NCI-H2196 treated with DMSO at 0.1 percent for 48 hours (cell line): ENCODE data around the gene MAPKAPK2.

Source experiments
- DNase-seq: peaks from one replicate; lab custom pipeline; 2025; ENCODE audit not compliant: unreplicated experiment; lab: John Stamatoyannopoulos, UW

The MAPKAPK2 gene

DNA sequence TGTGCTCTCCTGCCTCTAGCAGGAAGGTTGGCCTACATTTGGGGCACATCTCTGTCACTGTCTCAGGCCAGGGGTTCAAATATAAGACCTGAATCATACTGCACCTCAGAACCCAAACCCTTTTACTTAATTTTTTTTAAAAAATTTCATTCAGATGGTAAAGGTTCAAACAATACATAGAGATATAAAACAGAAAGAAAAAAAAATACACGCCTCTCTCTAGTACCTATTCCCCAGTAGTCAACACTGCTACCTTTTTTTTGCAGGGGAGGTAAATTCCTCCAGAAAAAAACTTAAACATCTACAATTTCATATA is 32.9 kb downstream of the MAPKAPK2 start:
- DNase-seq = no peak

DNA sequence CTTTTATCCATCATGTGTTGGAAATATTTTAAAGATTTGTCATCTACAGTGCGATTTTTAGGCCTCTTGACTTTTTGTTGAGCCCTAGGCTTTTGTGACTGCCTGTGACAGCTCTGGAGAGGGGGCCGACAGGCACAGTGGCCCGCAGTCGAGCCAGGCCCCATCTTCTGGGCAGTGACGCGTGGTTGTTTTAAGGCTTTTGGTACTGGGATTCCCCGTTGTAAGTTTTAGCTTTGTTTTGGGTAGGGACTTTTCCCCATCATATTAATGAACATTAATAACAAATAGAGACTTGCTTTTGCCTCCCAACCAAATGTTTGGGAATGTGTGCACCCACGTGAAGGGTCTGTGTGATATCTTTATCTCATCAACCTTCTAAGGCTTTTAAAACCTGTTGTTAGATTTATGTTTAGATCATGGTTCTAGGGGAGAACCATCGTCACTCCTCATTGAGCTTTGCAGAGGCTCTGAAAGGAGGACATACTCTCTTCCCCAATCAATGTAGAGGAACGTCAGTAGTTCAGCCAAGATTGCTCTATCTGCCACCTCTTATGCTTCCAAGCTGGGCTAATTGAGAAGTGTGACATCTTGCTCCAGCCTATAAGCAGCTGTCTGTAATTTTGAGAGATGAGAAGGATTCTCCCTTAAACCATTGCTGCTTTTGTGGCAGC is 34.6 kb downstream of the MAPKAPK2 start:
- no peak for DNase-seq

DNA sequence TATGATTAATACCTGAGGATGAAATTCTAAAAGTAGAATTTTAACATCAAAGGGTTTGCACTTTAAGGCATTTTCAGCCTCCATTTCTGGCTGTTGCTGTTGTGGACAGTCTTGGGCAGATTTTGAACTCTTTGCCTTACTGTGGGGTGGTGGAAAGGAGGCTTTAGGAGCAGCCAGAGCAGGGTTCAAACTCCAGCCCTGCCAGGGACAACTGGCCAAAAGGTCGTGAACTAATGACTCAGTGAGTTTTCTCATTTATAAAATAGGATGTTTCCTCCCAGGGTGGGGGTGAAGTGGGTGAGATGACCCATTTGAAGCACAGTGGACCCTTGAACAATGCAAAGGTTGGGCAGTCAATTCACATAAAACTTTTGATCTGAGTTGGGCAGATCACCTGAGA is 36.7 kb downstream of the MAPKAPK2 start:
- DNase-seq = no peak

- DNase-seq = no peak
Observed at GRCh38 chr1:206722751-206723461, 38.2 kb downstream of the MAPKAPK2 start.

- no peak for DNase-seq
Observed at GRCh38 chr1:206723462-206723804, 38.7 kb downstream of the MAPKAPK2 start.

DNA sequence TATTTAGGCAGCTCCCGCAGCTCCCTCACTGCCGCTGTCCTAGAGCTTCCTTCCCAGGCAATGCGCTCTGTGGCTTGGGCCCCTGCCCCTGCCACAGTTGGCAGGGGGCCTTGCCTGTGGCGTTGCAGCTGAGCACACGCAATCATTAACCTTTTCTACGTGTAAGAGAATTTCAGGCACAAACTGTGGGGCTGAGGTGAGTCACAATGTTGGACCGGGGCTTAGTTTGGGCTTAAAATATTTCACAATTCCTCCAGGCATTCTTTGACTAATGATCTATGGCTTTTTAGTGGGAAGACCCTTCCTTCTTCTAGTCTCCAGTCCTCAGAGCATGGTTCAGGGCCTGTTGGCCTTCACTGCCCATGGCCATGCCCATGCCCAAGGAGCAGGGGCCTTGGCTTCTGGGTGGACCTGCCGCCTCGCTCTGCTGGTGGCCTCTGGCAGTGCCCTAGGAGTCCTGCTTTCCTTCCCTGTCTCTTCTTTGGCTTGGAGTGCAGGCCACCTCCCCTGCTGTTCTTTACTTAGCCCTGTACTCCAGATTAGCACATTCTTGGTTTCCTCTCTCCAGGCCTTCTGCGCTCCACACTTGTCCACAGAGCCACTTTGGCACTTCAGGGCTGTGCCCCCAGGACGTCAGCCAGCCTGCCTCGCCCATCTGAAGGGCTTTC is 39.2 kb downstream of the MAPKAPK2 start:
- no peak for DNase-seq

GRCh38 chr1:206725109-206725963 is 40.6 kb downstream of the MAPKAPK2 start:
- DNase-seq = no peak

GRCh38 chr1:206727981-206728696 is 43.4 kb downstream of the MAPKAPK2 start:
- no peak for DNase-seq

GRCh38 chr1:206728697-206728987 is 43.9 kb downstream of the MAPKAPK2 start:
- no peak for DNase-seq

DNA sequence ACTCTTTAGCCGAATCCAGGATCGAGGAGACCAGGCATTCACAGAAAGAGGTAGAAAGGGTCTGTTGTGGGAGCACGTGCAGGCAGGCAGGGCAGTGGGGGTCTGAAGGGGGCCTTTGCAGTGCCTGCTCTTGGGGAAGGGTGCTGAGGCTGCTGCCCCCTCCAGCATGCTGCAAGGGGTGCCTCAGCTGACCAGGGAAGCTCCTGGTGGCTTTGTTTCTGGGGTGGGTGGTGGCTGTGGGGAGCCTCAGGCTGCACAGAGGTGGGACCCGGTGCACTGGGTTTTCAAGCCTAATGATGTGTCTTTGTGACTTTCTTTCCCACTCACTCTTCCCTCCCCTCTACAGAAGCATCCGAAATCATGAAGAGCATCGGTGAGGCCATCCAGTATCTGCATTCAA is 44.3 kb downstream of the MAPKAPK2 start:
- no peak for DNase-seq

DNA sequence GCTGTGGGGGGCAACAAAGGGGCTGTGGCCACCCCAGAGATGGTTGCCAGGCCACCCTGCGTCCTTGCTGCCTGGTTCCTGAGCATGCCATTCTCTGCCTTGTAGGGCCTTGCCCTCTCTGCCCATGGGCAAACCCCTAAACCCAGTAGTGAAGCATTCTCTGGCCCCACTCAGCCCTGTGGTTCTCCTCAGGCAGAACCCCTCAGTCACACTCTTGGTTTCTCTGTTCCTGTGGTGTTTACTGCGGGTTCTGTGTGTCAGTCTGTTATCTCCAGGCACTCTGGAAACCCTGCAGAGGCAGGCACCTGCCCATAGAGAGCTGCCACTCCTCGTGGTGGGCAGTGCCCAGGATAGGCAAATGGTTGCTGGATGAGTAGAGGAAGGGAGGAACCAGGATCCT is 44.8 kb downstream of the MAPKAPK2 start:
- no peak for DNase-seq

GRCh38 chr1:206732508-206732907 is 47.8 kb downstream of the MAPKAPK2 start:
- DNase-seq = no peak

GRCh38 chr1:206732992-206733391 is 48.3 kb downstream of the MAPKAPK2 start:
- no peak for DNase-seq

DNA sequence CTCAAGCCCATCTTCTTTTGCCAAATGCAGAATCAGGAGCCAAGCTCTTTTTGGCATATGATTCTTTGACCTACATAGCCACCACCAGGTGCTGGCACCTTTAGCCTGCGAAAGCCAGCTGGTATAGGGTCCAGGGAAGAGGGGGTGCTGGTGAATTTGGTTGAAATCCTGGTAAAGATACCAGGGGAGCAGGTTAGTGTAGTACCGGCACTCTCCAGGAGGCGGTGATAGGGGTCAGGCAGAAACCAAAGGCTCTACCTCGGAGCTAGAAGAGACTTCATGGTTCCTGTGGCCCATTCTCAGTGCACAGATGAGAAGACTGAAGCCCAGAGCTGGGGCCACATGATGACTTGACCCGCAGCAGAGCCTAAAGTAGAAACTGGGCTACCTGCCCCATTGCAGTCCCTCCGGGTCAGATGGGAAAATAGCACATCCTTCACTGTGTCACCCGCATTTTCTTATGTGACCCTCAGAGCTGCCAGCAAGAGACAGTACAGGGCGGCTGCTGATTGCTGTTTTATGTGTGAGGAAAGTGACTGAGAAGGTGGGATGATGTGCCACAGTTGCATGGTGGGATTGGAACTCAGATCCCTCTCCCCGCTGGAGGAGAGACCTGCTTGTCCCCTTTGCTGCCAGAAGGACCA is 49.9 kb downstream of the MAPKAPK2 start:
- no peak for DNase-seq

DNA sequence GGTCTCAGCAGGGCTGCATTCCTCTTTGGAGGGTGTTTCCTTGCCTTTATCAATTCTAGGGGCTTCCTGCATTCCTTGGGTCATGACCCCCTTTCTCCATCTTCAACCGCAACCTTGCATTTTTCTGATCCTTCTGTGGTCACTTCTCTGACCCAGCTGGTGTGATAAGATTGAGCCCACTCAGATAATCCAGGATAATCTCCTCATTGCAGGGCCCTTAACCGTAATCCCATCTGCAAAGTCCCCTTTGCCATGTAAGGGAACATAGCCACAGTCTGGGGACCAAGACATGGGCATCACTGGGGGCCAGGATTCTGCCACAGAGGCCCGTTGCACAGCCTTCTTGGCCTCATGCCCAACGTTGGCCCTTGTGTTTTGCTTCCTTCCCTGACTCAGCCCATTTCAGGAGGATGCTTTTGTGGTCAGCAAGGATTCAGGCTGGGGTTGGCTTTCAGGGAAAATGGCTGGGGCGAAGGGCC is 50.9 kb downstream of the MAPKAPK2 start:
- no peak for DNase-seq

DNA sequence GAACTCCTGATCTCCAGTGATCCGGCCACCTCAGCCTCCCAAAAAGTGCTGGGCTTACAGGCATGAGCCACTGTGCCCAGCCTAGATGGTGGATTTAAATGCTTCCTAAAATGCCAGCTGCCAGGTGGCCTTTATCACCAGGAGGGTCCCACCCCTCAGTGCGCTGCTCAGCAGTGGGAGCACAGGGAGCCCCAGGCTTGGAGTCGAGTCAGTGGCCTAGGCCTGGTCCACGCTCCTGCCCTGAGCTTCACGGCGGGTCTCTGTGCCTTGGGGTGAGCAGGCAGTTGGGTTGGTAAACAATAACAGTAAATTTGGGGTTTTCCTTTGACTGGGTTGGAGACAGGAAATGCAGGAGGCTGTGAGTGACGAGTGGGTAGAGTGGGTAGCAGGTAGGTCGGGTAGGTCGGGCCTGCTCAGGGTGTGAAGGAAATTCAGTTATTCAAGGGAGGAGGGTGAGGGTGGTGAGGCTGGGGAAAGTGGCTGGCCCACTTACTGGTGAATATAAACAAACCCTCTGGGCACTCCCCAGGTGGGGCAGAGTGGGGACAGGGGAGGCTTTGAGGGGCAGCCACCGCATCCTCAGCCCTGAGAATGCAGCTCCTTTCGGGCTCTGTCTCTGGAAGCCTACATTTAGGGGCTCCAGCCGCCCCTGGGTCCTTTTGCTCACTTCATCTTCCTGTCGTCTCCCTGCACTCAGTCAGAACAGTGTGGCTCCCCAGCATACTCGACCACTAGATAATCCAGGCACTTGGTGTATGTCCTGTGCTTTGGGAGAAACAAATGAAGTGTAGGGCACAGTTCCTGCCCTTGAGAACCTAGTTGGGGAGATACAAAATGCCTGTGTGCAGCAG is 52.4 kb downstream of the MAPKAPK2 start:
- no peak for DNase-seq

DNA sequence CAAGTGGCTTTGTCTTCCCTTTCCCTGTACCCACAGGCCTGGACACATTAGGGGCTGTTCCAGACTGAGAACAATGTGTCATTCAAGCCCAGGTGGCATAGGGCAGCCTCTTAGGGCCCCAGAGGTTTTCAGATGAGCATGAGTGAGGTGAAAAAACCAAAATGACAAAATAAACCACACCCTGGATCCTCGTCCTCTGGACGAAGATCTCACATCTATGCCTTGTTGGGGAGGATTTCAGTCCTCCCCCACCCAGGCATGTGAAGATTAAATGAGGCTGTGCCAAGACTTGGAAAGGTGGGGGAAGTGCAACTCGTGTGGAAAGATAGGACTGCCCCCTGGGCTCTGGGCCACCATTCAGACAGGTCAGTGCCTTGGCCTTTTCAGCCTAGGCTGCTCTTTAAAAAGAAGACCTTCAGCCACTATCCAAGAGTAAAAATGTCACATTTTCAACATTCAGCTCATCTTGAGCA is 53.1 kb downstream of the MAPKAPK2 start:
- no peak for DNase-seq

DNA sequence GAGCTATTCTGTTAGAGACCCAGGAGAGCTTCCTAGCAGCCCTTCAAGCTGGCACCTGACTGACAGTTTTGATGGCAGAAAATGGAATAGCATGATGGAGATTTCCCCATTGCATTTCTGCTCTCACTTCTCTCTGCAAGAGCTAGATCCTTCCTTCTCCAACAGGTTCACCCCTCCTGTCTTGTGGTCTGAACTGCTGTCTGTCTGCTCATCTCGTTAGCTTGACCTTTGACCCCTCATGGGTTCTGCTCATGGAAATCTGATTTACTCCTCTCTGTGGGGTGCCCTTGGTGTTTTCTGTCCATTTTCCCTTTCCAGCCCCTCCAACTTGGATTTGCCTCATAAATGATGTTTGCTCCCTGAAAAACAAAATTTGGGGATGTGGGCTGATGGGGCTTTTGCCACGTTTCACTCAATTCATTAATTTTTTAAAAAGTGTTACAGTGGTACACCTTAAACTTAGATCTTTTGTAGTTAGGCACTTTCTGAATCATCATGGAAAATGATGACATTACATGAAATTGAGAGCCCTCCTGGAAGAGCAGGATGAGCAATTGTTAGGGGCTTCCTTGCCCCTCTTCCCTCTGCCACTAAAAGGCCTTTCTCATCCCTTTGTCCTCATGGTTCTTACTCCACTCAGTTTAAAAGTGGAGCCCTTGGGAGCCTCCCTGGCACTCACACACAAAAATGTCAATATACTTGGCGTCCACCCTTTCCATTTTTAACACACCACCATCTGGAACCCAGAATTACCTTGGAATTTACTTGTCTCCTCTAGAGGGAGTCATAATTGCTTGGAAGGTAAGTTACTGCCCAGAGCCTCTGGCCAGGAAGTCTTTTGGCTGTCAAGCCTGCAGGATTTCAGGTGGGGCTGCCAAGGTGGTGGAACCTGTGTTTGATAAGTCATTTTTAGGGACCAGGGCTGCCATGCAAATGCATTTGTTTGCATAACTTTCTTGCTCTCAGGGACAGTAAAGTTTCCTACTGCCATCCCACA is 54.0 kb downstream of the MAPKAPK2 start:
- no peak for DNase-seq
